ENCODE results near the gene ARMC6. TPM values are rescaled to one million over a fixed set of nuclear protein-coding genes. Genes with fewer than 3 reads are reported as not detected.

The ARMC6 gene
- total RNA-seq = 30.0 and 31.7 TPM in 2 replicates

GRCh38 chr19:19033426-19034203 is at the start of gene ARMC6, which contains the start of gene SUGP2:
ARMC6 (plus strand) TSS chr19:19033603; CDS start chr19:19034210, 607 bp downstream.
SUGP2 (minus strand) TSS chr19:19033517; CDS start chr19:19031071, 2,446 bp downstream.

DNA sequence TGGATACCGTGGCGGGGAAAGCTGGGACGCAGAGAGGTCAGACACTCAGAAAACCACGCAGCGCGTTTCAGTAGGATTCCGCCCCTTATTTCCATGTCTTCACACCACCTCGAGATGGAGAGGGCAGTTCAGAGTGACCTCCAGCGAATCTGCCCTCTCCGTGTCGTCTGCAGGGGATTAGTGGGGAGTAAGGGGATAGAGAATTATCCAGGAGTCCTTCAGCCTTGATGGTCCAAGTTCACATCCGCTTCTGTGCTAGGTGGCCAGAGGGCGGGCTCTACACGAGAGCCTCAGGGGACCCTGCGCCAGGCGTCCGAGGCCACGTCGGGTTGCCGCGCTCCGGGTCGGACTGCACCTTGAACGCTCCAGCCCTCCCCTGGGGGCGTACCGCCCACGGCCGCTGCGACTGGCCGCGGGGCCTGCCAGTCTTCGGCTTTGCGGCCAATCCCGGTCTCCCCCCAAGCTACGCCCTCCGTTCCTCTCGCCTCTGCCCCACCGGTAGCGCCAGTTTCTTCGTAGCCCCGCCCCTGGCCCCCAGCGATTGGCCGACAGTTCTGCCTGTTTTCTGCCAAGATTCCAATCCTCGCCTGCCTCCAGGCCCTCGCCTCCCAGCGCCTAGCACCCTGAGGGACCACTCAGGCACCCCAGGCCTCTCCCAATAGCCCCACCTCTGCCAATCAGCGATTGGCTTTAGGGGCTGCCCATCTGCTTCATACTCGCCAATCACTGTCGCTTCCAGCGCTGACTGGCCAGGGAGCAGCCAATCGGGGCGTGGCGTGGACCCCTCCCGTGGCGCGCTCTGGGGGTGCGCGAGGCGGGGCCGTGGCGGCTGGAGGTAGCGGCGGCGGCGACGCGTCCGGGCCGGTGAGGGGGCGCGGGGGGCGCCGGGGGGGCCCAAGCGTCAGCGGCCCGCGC is 30.0 kb downstream of the ARMC6 start, which contains the start of gene SLC25A42:
SLC25A42 (plus strand) TSS at position 812 of the 915 bp plus-strand sequence. CDS start 32,131 bp downstream, outside the sequence.

Other genes starting within 250 kb of the ARMC6 start
- gene COMP, start 242.3 kb upstream of the ARMC6 start, total RNA-seq = 0.85 and 2.9 TPM in 2 replicates
- gene UPF1, start 201.6 kb upstream of the ARMC6 start, total RNA-seq = 30.6 and 33.0 TPM in 2 replicates
- gene CERS1, start 137.4 kb upstream of the ARMC6 start, total RNA-seq = 2.0 and 6.0 TPM in 2 replicates
- gene COPE, start 114.2 kb upstream of the ARMC6 start, total RNA-seq = 200 and 351 TPM in 2 replicates
- gene DDX49, start 113.9 kb upstream of the ARMC6 start, total RNA-seq = 50.0 and 63.2 TPM in 2 replicates
- gene HOMER3, start 92.4 kb upstream of the ARMC6 start, total RNA-seq = 68.9 and 78.0 TPM in 2 replicates
- gene SUGP2, start 86 bp upstream of the ARMC6 start, total RNA-seq = 13.4 and 14.6 TPM in 2 replicates
- gene SLC25A42, start 30.4 kb downstream of the ARMC6 start, total RNA-seq = 7.7 and 11.6 TPM in 2 replicates
- gene TMEM161A, start 104.9 kb downstream of the ARMC6 start, total RNA-seq = 25.6 and 35.2 TPM in 2 replicates
- 0.35 TPM in 1 of 2 replicates, not detected in the other for gene MEF2B, start 136.7 kb downstream of the ARMC6 start, total RNA-seq
- gene BORCS8, start 158.5 kb downstream of the ARMC6 start, total RNA-seq = 6.3 and 12.3 TPM in 2 replicates
- gene RFXANK, start 158.7 kb downstream of the ARMC6 start, total RNA-seq = 60.1 and 69.4 TPM in 2 replicates
- 2.1 and 2.8 TPM in 2 replicates for gene NR2C2AP, start 169.8 kb downstream of the ARMC6 start, total RNA-seq
- not detected in 2 replicates for gene NCAN, start 178.4 kb downstream of the ARMC6 start, total RNA-seq
- 0.43 and 5.7 TPM in 2 replicates for gene TM6SF2, start 239.7 kb downstream of the ARMC6 start, total RNA-seq